HS-5 (cell line): Measurements from ENCODE around the gene MYO3B.
"Not testable (repeated sequence)": the region's sequence is repeated elsewhere in the genome, so short reads cannot be mapped to it uniquely, and the experiment has no call there.

Experiments
- DNase-seq: peaks from one replicate; pipeline ENCODE4 v3.0.0-alpha.2; 2012; ENCODE audit warnings: low read depth

The MYO3B gene

GRCh38 chr2:170514140-170514539, 336.2 kb downstream of the MYO3B start:
- DNase-seq: no peak

GRCh38 chr2:170517538-170517937, 339.6 kb downstream of the MYO3B start:
- no peak for DNase-seq

- DNase-seq: no peak
Measured at GRCh38 chr2:170518911-170519310, 341.0 kb downstream of the MYO3B start.

GRCh38 chr2:170521299-170521698, 343.4 kb downstream of the MYO3B start:
- DNase-seq: no peak

- DNase-seq: no peak
Measured at GRCh38 chr2:170523506-170523905, 345.6 kb downstream of the MYO3B start.

GRCh38 chr2:170524828-170525565, 347.1 kb downstream of the MYO3B start:
- DNase-seq: no peak

GRCh38 chr2:170525566-170525900, 347.6 kb downstream of the MYO3B start:
- peak; percentile 97 for DNase-seq

GRCh38 chr2:170530284-170530745, 352.4 kb downstream of the MYO3B start:
- no peak for DNase-seq

- DNase-seq: no peak
Measured at GRCh38 chr2:170530803-170531564, 353.0 kb downstream of the MYO3B start.

GRCh38 chr2:170531876-170532275, 353.9 kb downstream of the MYO3B start:
- no peak for DNase-seq

GRCh38 chr2:170533156-170533555, 355.2 kb downstream of the MYO3B start:
- DNase-seq: no peak

- no peak for DNase-seq
Measured at GRCh38 chr2:170535552-170535951, 357.6 kb downstream of the MYO3B start.

- no peak for DNase-seq
Measured at GRCh38 chr2:170544817-170545216, 366.9 kb downstream of the MYO3B start.

- no peak for DNase-seq
Measured at GRCh38 chr2:170548304-170548703, 370.4 kb downstream of the MYO3B start.

- no peak for DNase-seq
Measured at GRCh38 chr2:170550501-170550900, 372.6 kb downstream of the MYO3B start.

- not testable (repeated sequence) for DNase-seq
Measured at GRCh38 chr2:170551899-170552298, 374.0 kb downstream of the MYO3B start.

GRCh38 chr2:170553748-170554147, 375.8 kb downstream of the MYO3B start:
- DNase-seq: no peak

- DNase-seq: peak; percentile 92
Measured at GRCh38 chr2:170554278-170554955, 376.5 kb downstream of the MYO3B start.

- no peak for DNase-seq
Measured at GRCh38 chr2:170562928-170563327, 385.0 kb downstream of the MYO3B start.

GRCh38 chr2:170563401-170563800, 385.5 kb downstream of the MYO3B start:
- no peak for DNase-seq

GRCh38 chr2:170566138-170566537, 388.2 kb downstream of the MYO3B start:
- DNase-seq: no peak

- no peak for DNase-seq
Measured at GRCh38 chr2:170567429-170567828, 389.5 kb downstream of the MYO3B start.

- no peak for DNase-seq
Measured at GRCh38 chr2:170568511-170568910, 390.6 kb downstream of the MYO3B start.
